Hepatocyte (in vitro differentiated cells): ENCODE results near the gene PKN2. TPM values are rescaled to one million over a fixed set of nuclear protein-coding genes. Genes with fewer than 3 reads are reported as not detected.

Experiments
- DNase-seq: peaks from one replicate; pipeline ENCODE4 v3.0.0-alpha.2; 2016; ENCODE audit warnings: low spot score
- H2AFZ ChIP-seq: fragments of 200-600 bp; sonication (generic); 2 replicates; pipeline ENCODE4 v1.6.0; 2016; ENCODE audit warnings: antibody characterized with exemption, mild to moderate bottlenecking
- H3K27ac ChIP-seq: fragments of 200-600 bp; sonication (generic); 2 replicates; pipeline ENCODE4 v1.5.1; 2016; ENCODE audit warnings: mild to moderate bottlenecking
- H3K27me3 ChIP-seq: fragments of 200-600 bp; sonication (generic); 2 replicates; pipeline ENCODE4 v1.6.1; 2016
- H3K36me3 ChIP-seq: fragments of 200-600 bp; sonication (generic); replicated peaks from 2 replicates; pipeline ENCODE4 v1.5.1; 2016; ENCODE audit warnings: low read depth; ENCODE audit not compliant: insufficient read depth
- H3K4me1 ChIP-seq: fragments of 200-600 bp; sonication (generic); 2 replicates; pipeline ENCODE4 v1.5.1; 2016; ENCODE audit warnings: mild to moderate bottlenecking, moderate library complexity; ENCODE audit not compliant: insufficient read depth
- H3K4me2 ChIP-seq: fragments of 200-600 bp; sonication (generic); 2 replicates; pipeline ENCODE4 v1.6.0; 2016
- H3K4me3 ChIP-seq: fragments of 200-600 bp; sonication (generic); 2 replicates; pipeline ENCODE4 v1.5.1; 2016; ENCODE audit warnings: mild to moderate bottlenecking
- H3K79me2 ChIP-seq: fragments of 200-600 bp; sonication (generic); 2 replicates; pipeline ENCODE4 v1.6.0; 2017; ENCODE audit warnings: mild to moderate bottlenecking
- H3K9me2 ChIP-seq: fragments of 200-600 bp; sonication (generic); replicated peaks from 2 replicates; pipeline ENCODE4 v1.6.0; 2017; ENCODE audit warnings: mild to moderate bottlenecking; ENCODE audit not compliant: insufficient read depth
- H3K9me3 ChIP-seq: fragments of 200-600 bp; sonication (generic); 2 replicates; pipeline ENCODE4 v1.5.1; 2016; ENCODE audit warnings: low read depth, mild to moderate bottlenecking
- H4K20me1 ChIP-seq: fragments of 200-600 bp; sonication (generic); 2 replicates; pipeline ENCODE4 v1.6.0; 2016; ENCODE audit warnings: mild to moderate bottlenecking; ENCODE audit not compliant: insufficient read depth, poor library complexity, severe bottlenecking
- CTCF ChIP-seq: fragments of 200-600 bp; sonication (generic); IDR thresholded peaks from 2 replicates; pipeline ENCODE4 v1.5.1; 2016; ENCODE audit warnings: antibody characterized with exemption, mild to moderate bottlenecking; ENCODE audit not compliant: poor library complexity
- EZH2 ChIP-seq: fragments of 200-600 bp; sonication (generic); IDR thresholded peaks from 2 replicates; pipeline ENCODE4 v1.6.1; 2016; ENCODE audit warnings: antibody characterized with exemption, mild to moderate bottlenecking, borderline replicate concordance
- EZH2phosphoT487 ChIP-seq: fragments of 200-600 bp; sonication (generic); IDR thresholded peaks from one replicate; pipeline ENCODE4 v1.6.1; 2018; ENCODE audit warnings: antibody characterized with exemption, mild to moderate bottlenecking, low read depth, moderate library complexity; ENCODE audit not compliant: unreplicated experiment, severe bottlenecking
- WGBS: methylation state at CpG from one replicate; pipeline ENCODE4 v1.1.6; 2016; ENCODE audit warnings: low lambda C conversion rate; ENCODE audit errors: missing lambda C conversion rate; 5-methylcytosine and 5-hydroxymethylcytosine counted together
- polyA plus RNA-seq: library from polyadenylated mRNA; unstranded; fragments of >200 nt; fragmentation: Nextera tagmentation; extraction: Ambion mirVana; gene quantifications from 2 replicates; pipeline ENCODE4 v1.2.1, GENCODE V29; 2016
- total RNA-seq: library from RNA; depleted of rRNA; stranded (reverse); fragments of >200 nt; gene quantifications from 2 replicates; pipeline ENCODE4 v1.2.3, GENCODE V29; 2014

PKN2 gene
- total and polyA plus RNA-seq, 2 experiments from 2014 or later: 16.4 to 54.0 TPM

- TF ChIP-seq EZH2 (no peak), CTCF (no peak), EZH2phosphoT487 (no peak)
- DNase-seq: no peak
- H3K79me2 ChIP-seq: peaks cover 4% of the 10 kb centered on the region
- no peaks in the 10 kb centered on the region for H3K9me3 ChIP-seq
- no peak overlapping the region for H3K4me2 ChIP-seq
- no peak overlapping the region for H3K4me3 ChIP-seq
- H3K9me2 ChIP-seq: no peaks in the 10 kb centered on the region
- H3K4me1 ChIP-seq: no peaks in the 10 kb centered on the region
- H3K27me3 ChIP-seq: no peaks in the 10 kb centered on the region
- no peaks in the 10 kb centered on the region for H4K20me1 ChIP-seq
- H3K27ac ChIP-seq: no peak overlapping the region
- H3K36me3 ChIP-seq: no peaks in the 10 kb centered on the region
- no peak overlapping the region for H2AFZ ChIP-seq
- WGBS: 86% methylated on average over 3 of the region's 3 CpGs
These were observed 103.2 kb downstream of the PKN2 start for GRCh38 chr1:88787023-88787903.

- TF ChIP-seq EZH2phosphoT487: no peak
- no peak for TF ChIP-seq CTCF
- no peak for TF ChIP-seq EZH2
- Histone ChIP-seq H2AFZ (no peak overlapping the region), H3K79me2 (no peaks in the 10 kb centered on the region), H3K27ac (no peak overlapping the region), H4K20me1 (no peaks in the 10 kb centered on the region), H3K27me3 (no peaks in the 10 kb centered on the region), H3K9me3 (no peaks in the 10 kb centered on the region), H3K9me2 (no peaks in the 10 kb centered on the region), H3K36me3 (no peaks in the 10 kb centered on the region), H3K4me1 (no peaks in the 10 kb centered on the region), H3K4me2 (no peak overlapping the region), H3K4me3 (no peak overlapping the region)
- 93% methylated on average over 4 of the region's 4 CpGs for WGBS
- no peak for DNase-seq
These were observed 107.1 kb downstream of the PKN2 start for GRCh38 chr1:88791192-88791591.

DNA sequence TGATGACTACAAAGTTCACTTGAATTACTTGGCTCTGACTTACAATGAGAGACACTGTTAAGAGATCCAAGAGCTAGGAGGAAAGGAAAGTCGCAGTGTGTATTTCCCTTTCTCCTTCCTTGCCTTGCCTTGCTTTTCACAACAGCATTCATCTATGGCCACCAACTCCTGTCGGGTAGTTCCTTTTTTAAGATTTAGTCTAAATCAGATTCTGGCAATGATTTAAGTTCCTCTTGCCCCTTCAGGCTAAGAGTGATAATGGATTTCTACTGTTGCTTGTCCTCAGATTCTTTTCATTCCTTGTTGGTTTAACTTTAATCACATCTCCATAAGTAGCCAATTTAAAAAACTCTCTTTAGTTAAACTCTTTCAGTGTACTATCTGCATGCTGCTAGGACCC, 115.4 kb downstream of the PKN2 start:
- Histone ChIP-seq H3K27ac (no peak overlapping the region), H2AFZ (no peak overlapping the region), H4K20me1 (no peaks in the 10 kb centered on the region), H3K9me3 (no peaks in the 10 kb centered on the region), H3K27me3 (no peaks in the 10 kb centered on the region), H3K4me2 (no peak overlapping the region), H3K9me2 (no peaks in the 10 kb centered on the region), H3K79me2 (no peaks in the 10 kb centered on the region), H3K4me3 (no peak overlapping the region), H3K4me1 (no peaks in the 10 kb centered on the region), H3K36me3 (peaks cover 5% of the 10 kb centered on the region)
- no peak for DNase-seq
- no peak for TF ChIP-seq EZH2
- 92% methylated on average over 2 of the region's 2 CpGs for WGBS

GRCh38 chr1:88800382-88801051, 116.4 kb downstream of the PKN2 start:
- Histone ChIP-seq H4K20me1 (no peaks in the 10 kb centered on the region), H3K9me2 (no peaks in the 10 kb centered on the region), H3K4me1 (no peaks in the 10 kb centered on the region), H2AFZ (no peak overlapping the region), H3K79me2 (no peaks in the 10 kb centered on the region), H3K27ac (no peak overlapping the region), H3K36me3 (peaks cover 5% of the 10 kb centered on the region), H3K4me2 (no peak overlapping the region), H3K27me3 (no peaks in the 10 kb centered on the region), H3K9me3 (no peaks in the 10 kb centered on the region), H3K4me3 (no peak overlapping the region)
- WGBS: 70% methylated on average over 5 of the region's 5 CpGs
- peak; percentile 45 for DNase-seq
- TF ChIP-seq EZH2phosphoT487 (no peak), CTCF (peak; percentile 65)
